ENCODE results near the gene ZNF17. TPM values are rescaled to one million over a fixed set of nuclear protein-coding genes. Genes with fewer than 3 reads are reported as not detected.

ZNF17 gene
- total RNA-seq, 1 experiment from 2014 or later: 14.7 TPM

DNA sequence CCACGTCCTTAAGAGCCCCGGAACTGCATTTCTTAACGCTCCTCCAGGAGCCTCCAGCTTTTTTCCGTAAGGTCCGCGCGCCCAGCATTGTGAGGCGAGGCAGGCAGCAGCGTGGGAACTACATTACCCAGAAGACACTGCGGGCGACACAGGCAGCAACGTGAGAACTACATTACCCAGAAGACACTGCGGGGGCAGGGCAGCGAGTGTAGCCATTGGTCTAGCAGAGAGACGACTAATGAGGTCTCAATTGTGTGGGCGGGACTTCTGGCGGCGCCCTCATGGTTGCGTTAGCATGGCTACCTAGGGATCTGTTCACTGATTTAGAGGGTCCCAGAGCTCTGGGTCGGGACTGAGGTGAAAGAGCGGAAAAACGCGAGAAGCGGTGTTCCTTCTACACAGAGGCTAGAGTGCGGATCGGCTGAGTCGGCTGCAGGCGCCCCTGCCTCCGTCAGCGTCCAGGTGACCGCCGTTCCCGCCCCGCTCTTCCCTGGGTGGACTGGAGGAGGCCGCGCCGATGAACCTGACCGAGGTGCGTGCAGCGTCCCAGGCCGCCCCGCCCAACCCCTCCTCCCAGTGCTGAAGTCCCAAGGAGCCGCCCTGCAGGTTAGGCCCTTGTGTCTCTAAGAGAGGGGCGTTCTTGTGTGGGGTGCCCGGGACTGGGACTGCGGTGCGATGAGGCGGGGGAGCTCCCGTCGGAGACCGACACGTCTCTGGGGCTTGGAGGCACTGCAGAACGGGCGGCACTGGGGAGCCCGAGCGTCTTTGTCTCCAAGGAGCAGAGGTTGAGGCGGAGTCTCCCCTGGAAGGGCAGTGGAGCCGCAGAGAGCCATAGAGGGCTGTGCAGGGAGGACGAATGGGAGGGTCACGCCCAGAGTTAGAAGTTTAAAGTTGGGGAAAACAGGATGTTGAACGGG is 24.4 kb downstream of the ZNF17 start, which contains the start of gene ZNF749:
Gene ZNF749 (plus strand): TSS at position 264 of the 917 bp plus-strand sequence. CDS start 254 bp downstream, at position 518.
- peaks cover 16% of the 10 kb centered on the region for H3K9me3 Mint-ChIP-seq (ENCODE audit: low read depth, unreplicated experiment)
- peak within 1 kb of the TSS; percentile 69 for H3K27ac Mint-ChIP-seq (ENCODE audit: unreplicated experiment)
- H3K36me3 Mint-ChIP-seq (ENCODE audit: insufficient read depth, unreplicated experiment): peaks cover 28% of the 10 kb centered on the region
- peak; percentile 99 for DNase-seq
- no peaks in the 10 kb centered on the region for H3K27me3 Mint-ChIP-seq (ENCODE audit: unreplicated experiment)
- CTCF ChIA-PET: interaction anchor here (0.6 to 1.0 kb wide), 2 partner anchors 16 to 46 kb away, joined by 3 to 7 read pairs; partner anchors contain the start of gene ZNF548
- BruUV-seq (replicated peaks): no TSS peak
- TF ChIP-seq, protein P1, sequence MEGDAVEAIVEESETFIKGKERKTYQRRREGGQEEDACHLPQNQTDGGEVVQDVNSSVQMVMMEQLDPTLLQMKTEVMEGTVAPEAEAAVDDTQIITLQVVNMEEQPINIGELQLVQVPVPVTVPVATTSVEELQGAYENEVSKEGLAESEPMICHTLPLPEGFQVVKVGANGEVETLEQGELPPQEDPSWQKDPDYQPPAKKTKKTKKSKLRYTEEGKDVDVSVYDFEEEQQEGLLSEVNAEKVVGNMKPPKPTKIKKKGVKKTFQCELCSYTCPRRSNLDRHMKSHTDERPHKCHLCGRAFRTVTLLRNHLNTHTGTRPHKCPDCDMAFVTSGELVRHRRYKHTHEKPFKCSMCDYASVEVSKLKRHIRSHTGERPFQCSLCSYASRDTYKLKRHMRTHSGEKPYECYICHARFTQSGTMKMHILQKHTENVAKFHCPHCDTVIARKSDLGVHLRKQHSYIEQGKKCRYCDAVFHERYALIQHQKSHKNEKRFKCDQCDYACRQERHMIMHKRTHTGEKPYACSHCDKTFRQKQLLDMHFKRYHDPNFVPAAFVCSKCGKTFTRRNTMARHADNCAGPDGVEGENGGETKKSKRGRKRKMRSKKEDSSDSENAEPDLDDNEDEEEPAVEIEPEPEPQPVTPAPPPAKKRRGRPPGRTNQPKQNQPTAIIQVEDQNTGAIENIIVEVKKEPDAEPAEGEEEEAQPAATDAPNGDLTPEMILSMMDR (IDR thresholded peaks at IDR 0.05; ENCODE audit: unreplicated experiment): no peak
- peak within 1 kb of the TSS; percentile 94 for H3K4me3 Mint-ChIP-seq (ENCODE audit: low read depth, unreplicated experiment)
- H3K4me1 Mint-ChIP-seq (ENCODE audit: low read depth, unreplicated experiment): peaks cover 21% of the 10 kb centered on the region
- intact Hi-C loops (cut with micrococcal nuclease; ENCODE audit: unreplicated experiment): loop anchor here (10.0 kb wide), 1 partner anchor 569 kb away; the partner anchor contains the start of gene ZNF606

DNA sequence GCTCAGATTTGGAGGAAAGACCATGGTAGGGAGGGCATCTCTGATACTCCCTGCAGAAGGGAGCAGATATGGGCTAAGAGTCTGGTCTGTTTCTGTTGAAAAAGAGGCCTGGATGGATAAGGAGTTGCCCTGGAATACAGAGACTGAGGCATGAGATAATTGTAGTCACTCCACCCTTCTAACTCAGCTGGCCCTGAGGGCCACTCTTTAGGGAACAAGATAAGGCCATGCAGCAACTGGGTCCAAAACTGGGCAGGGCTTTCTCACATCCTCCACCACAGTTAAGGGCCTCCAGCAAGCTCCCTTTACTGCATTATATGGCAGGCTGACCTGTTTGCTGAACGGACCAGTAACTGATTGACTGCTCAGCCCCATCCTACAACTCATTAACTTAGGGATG is 25.5 kb downstream of the ZNF17 start:
- Mint-ChIP-seq H3K4me3 (ENCODE audit: low read depth, unreplicated experiment) (peak overlapping the region; percentile 94), H3K36me3 (ENCODE audit: insufficient read depth, unreplicated experiment) (peaks cover 31% of the 10 kb centered on the region), H3K27ac (ENCODE audit: unreplicated experiment) (peak overlapping the region; percentile 69), H3K4me1 (ENCODE audit: low read depth, unreplicated experiment) (peaks cover 21% of the 10 kb centered on the region), H3K9me3 (ENCODE audit: low read depth, unreplicated experiment) (peaks cover 19% of the 10 kb centered on the region), H3K27me3 (ENCODE audit: unreplicated experiment) (no peaks in the 10 kb centered on the region)
- CTCF ChIA-PET: no interaction called here
- TF ChIP-seq, protein P1 (IDR thresholded peaks at IDR 0.05; ENCODE audit: unreplicated experiment): no peak
- no TSS peak for BruUV-seq (replicated peaks)
- no peak for DNase-seq
- intact Hi-C loops (cut with micrococcal nuclease; ENCODE audit: unreplicated experiment): loop anchor here (10.0 kb wide), 1 partner anchor 568 kb away; the partner anchor contains the start of gene ZNF606

DNA sequence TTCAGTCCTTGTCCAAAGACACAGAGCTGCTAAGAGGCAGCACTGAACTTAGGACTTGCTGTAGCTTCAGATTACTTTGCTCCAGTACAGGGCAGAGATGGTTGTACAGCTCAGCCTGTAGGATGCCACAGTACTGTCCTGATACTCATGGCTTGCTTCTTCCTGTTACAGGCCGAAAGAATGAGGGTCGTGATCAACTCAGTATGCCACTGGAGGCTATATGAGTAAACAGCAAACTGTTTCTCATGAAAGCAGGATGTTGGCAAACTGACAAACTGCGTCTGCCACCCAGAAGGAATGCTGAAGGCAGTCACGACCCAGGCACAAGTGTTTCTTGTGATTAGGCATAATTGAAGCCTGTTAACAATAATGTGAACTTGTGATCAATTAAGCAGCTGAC is 27.0 kb downstream of the ZNF17 start:
- intact Hi-C loops (cut with micrococcal nuclease; ENCODE audit: unreplicated experiment): loop anchor here (10.0 kb wide), 1 partner anchor 567 kb away; the partner anchor contains the start of gene ZNF606
- TF ChIP-seq, protein P1 (IDR thresholded peaks at IDR 0.05; ENCODE audit: unreplicated experiment): no peak
- BruUV-seq (replicated peaks): no TSS peak
- Mint-ChIP-seq H3K4me3 (ENCODE audit: low read depth, unreplicated experiment) (no peak overlapping the region), H3K27ac (ENCODE audit: unreplicated experiment) (no peak overlapping the region), H3K27me3 (ENCODE audit: unreplicated experiment) (no peaks in the 10 kb centered on the region), H3K9me3 (ENCODE audit: low read depth, unreplicated experiment) (peaks cover 25% of the 10 kb centered on the region), H3K36me3 (ENCODE audit: insufficient read depth, unreplicated experiment) (peaks cover 31% of the 10 kb centered on the region), H3K4me1 (ENCODE audit: low read depth, unreplicated experiment) (peaks cover 21% of the 10 kb centered on the region)
- CTCF ChIA-PET: no interaction called here
- DNase-seq: no peak

DNA sequence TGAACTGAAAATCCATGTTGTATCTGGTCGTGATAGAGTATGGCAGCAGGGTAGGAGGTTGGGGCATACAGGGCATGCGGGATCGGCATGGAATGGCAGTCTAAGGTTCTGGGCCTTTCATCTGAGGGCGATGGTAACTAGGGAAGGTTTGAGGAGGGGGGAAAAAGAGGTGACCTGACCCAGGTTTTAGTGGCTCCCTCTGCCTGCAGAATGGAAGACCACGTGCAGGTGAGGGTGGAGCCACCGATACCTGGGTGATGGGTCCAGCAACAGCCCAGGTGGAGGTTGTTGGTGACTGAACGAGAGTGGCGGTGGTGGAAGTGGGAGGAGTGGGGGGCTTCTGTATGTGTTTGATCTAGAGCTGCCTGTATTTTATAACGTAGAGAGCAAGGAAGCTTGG is 28.0 kb downstream of the ZNF17 start:
- intact Hi-C loops (cut with micrococcal nuclease; ENCODE audit: unreplicated experiment): loop anchor here (10.0 kb wide), 1 partner anchor 566 kb away; the partner anchor contains the start of gene ZNF606
- H3K4me1 Mint-ChIP-seq (ENCODE audit: low read depth, unreplicated experiment): peaks cover 21% of the 10 kb centered on the region
- BruUV-seq (replicated peaks): no TSS peak
- CTCF ChIA-PET: no interaction called here
- DNase-seq: no peak
- no peak overlapping the region for H3K27ac Mint-ChIP-seq (ENCODE audit: unreplicated experiment)
- H3K36me3 Mint-ChIP-seq (ENCODE audit: insufficient read depth, unreplicated experiment): peaks cover 35% of the 10 kb centered on the region
- TF ChIP-seq, protein P1 (IDR thresholded peaks at IDR 0.05; ENCODE audit: unreplicated experiment): no peak
- H3K9me3 Mint-ChIP-seq (ENCODE audit: low read depth, unreplicated experiment): peaks cover 27% of the 10 kb centered on the region
- H3K27me3 Mint-ChIP-seq (ENCODE audit: unreplicated experiment): no peaks in the 10 kb centered on the region
- H3K4me3 Mint-ChIP-seq (ENCODE audit: low read depth, unreplicated experiment): no peak overlapping the region
